MM.1S (cell line): ENCODE data around the gene CPEB4.

Experiments used
- CTCF ChIP-seq: fragments of 300-600 bp; sonication (generic); IDR thresholded peaks from 2 replicates; pipeline ENCODE4 v1.5.1; 2016; ENCODE audit warnings: antibody characterized with exemption, low read length, mixed read lengths
- EZH2 ChIP-seq: fragments of 300-600 bp; sonication (generic); optimal IDR thresholded peaks from 2 replicates; pipeline ENCODE3; 2017; ENCODE audit warnings: low read depth, mild to moderate bottlenecking, antibody characterized with exemption, low read length, mixed read lengths

- no peak for TF ChIP-seq CTCF
- no peak for TF ChIP-seq EZH2
Observed at GRCh38 chr5:173841710-173842109, 46.4 kb upstream of the CPEB4 start.
